GM20000 (cell line): ENCODE measurements around the gene KLF7.
A peak's percentile ranks its signal among the peaks of the same experiment; 100 is the strongest.

Experiments used
- DNase-seq: peaks from one replicate; pipeline ENCODE4 v3.0.0; 2012; ENCODE audit warnings: low spot score
- TF ChIP-seq, protein P1 (sequence below): IDR thresholded peaks from 2 replicates; pipeline ENCODE4 v1.5.1; 2012; ENCODE audit warnings: mild to moderate bottlenecking, control low read depth; ENCODE audit errors: extremely low read depth, missing control alignments

KLF7 gene

DNA sequence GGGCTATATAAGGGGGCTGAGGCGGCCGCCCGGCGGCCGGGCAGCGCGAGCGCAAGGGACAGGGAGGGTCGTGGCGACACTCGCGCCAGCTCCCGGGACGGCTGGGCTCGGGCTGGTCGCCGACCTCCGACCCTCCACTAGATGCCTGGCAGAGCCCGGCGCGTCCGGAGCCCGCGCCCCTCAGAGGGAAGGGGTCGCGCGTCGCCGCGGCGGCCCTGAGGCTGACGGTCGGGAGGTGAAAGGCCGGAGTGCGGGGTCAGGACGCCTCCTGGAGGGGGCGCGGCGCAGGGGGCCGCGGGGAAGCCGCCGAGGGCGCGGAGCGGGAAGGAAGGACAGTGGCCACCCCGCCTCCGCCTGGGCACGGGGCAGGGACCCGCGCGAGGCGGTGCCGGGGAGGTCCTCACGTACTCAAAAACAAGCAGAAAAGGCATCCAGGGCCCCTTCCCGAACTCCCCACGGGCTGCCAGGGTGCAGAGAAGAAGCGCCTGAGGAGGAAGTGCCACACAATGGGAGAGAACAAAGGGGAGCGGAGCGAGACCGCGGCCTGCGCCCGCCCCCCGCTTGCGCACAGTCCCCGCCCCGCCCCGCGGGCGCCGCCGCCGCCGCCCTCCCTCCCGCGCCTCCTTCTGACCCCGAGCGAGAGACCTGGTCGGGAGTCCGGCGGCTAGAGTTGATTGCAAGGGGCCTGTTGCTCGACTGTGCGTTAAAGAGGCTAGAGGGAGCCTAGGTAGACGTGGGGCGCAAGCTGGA lies 776 bp upstream of the KLF7 start:
- TF ChIP-seq, protein P1, sequence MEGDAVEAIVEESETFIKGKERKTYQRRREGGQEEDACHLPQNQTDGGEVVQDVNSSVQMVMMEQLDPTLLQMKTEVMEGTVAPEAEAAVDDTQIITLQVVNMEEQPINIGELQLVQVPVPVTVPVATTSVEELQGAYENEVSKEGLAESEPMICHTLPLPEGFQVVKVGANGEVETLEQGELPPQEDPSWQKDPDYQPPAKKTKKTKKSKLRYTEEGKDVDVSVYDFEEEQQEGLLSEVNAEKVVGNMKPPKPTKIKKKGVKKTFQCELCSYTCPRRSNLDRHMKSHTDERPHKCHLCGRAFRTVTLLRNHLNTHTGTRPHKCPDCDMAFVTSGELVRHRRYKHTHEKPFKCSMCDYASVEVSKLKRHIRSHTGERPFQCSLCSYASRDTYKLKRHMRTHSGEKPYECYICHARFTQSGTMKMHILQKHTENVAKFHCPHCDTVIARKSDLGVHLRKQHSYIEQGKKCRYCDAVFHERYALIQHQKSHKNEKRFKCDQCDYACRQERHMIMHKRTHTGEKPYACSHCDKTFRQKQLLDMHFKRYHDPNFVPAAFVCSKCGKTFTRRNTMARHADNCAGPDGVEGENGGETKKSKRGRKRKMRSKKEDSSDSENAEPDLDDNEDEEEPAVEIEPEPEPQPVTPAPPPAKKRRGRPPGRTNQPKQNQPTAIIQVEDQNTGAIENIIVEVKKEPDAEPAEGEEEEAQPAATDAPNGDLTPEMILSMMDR: no peak
- DNase-seq: peak; percentile 85

DNA sequence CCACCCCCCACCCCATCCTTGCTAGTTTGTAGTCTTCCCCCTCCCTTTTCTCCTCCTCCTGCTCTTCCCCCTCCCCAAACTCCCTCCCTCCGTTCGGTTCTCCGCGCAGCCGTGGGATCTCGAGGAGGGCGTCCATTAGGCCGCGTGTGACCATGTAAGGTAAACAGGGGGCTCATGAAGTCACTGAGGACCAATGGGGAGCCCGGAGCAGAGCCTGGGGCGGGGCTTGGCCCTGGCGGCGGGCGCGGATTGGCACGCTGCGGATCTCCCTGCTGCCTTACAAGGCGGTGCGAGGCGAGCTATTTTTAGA lies 246 bp upstream of the KLF7 start:
- TF ChIP-seq, protein P1: no peak
- peak; percentile 97 for DNase-seq

DNA sequence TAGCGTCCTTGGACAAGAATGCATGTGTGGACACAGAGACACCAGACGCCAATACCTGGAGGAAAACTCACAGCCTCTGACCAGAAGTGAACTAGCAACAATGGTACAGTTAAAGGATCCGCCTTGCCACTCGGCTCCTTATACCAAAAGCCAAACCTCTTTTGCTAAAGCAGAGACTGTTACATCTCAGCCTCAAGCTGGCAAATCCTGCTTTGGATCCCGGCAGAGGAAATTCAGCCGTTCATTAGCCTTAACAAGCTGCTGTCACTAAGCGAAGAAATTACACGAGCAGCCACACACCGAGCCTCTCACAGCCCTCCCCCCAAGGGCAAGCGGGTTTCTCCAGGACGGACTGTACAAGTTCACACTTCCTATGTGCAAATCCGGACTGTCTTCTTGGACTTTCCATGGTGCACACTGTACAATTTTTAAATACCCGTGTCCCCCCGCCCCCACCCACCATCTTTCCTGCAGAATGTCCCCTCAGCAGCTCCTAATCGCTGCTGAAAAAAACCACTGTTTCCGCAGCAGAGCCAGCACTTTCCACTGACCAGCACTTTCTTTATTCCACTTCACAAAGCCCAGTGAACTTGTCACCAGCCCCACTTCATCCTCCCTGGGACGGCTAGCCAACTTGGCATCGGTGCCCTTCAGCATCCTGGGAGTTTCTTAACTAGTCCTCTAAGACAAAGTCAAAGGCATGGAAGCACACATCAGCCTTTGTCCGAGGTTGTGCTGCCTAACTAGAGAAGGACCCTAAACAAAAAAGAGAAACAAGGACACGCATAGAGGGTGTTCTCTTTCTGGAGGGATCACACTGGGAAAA lies 1.5 kb downstream of the KLF7 start:
- peak; percentile 13 for DNase-seq
- TF ChIP-seq, protein P1: no peak

DNA sequence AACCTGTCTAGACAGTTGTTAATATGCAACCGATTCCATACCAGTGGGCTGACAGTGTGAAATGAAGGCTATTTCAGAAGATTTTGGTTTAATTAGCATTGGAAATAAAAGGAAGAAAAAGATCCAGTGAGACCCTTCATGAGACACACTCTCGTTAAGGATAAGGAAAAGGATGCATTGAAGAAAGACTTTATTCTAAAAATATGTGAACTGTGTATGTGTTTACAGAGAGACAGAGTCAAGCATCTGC lies 2.1 kb downstream of the KLF7 start:
- no peak for DNase-seq
- TF ChIP-seq, protein P1: no peak

DNA sequence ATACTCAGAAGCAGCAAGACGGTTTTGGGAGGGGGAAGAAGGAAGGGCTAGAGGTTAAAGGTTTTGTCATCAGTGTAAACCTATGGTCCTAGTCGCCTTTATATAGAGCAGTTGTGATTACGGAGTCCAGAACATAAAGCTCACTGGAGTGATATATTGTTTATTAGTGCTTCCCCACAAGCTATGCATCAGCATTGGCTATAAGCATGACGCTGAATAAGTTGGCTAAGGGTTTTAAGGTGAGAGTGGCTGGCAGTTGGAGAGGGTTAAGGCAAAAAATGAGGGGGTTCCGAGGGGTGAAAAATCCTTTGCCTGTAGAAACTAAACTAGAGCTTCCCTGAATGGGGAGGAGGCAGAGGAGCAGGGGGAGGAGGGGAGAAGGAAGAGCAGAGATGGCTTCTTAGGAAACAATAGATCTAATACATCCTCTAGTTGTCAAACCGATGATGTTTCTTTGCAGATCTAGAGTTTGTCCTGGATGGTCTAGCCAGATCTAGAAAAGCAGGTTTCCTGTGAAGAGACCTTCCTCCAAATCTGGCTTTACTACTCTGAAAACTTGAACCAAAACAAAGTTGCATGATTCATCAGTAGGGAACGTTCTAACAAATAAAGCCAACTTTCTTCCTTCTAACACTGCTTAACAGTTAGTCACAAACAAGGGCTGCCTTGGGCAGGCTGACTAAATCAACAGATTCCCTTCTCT lies 2.5 kb downstream of the KLF7 start:
- no peak for DNase-seq
- TF ChIP-seq, protein P1: no peak

DNA sequence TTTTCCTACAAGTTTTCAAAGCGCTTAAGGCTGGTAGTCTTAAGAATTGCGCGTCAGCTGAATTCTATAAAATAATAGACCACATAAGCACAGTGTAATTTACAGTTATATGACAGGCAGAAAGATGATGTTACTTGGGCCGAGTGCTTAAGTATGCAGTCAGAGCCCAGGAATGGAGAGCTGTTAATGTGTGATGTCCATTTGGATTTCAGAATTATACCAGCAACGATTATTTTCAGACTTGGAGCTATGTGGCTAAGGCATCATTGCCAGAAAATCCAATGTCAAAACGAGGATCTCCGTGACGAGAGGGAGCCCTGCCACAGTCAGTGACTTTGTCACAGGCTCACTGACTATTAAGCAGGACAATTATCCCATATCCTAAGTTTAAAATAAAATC lies 3.4 kb downstream of the KLF7 start:
- TF ChIP-seq, protein P1: no peak
- DNase-seq: no peak
